NK-92 (cell line): ENCODE results near the gene C11orf24.
"Not testable (repeated sequence)": the region's sequence is repeated elsewhere in the genome, so short reads cannot be mapped to it uniquely, and the experiment has no call there.

ENCODE experiments used
- DNase-seq: peaks from one replicate; lab custom pipeline; 2025; ENCODE audit not compliant: unreplicated experiment; lab: John Stamatoyannopoulos, UW

Gene C11orf24

GRCh38 chr11:68255526-68255925 lies 16.2 kb downstream of the C11orf24 start:
- no peak for DNase-seq

- DNase-seq: no peak
Measured at GRCh38 chr11:68254421-68254820, 17.4 kb downstream of the C11orf24 start.

- DNase-seq: no peak
Measured at GRCh38 chr11:68251765-68252164, 20.0 kb downstream of the C11orf24 start.

DNA sequence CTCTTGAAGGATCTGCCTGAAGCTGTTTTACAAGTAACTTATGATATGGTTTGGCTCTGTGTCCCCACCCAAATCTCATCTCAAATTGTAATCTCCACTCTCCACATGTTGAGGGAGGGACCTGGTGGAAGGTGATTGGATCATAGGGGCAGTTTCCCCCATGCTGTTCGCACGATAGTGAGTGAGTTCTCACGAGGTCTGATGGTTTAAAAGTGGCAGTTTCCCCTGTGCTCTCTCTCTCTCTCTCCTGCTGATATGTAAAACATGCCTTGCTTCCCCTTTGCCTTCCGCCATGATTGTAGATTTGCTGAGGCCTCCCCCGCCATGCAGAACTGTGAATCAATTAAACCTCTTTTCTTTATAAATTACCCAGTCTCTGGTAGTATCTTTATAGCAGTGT lies 26.9 kb downstream of the C11orf24 start:
- not testable (repeated sequence) for DNase-seq

- not testable (repeated sequence) for DNase-seq
Measured at GRCh38 chr11:68243847-68244246, 27.9 kb downstream of the C11orf24 start.

DNA sequence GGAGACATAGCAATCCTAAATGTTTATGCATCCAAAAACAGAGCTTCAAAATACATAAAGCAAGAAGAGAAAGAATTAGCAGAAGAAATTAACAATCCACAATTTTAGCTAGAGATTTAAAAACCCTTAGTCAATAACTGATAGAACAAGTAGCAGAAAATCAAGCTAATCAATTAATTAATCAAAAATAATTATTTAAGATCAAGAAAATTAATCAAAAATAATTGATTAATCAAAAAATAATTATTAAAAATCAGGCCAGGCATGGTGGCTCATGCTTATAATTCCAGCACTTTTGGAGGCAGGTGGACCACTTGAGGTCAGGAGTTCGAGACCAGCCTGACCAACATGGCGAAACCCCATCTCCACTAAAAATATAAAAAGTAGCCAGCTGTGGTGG lies 29.2 kb downstream of the C11orf24 start:
- no peak for DNase-seq

- no peak for DNase-seq
Measured at GRCh38 chr11:68231621-68232020, 40.2 kb downstream of the C11orf24 start.

DNA sequence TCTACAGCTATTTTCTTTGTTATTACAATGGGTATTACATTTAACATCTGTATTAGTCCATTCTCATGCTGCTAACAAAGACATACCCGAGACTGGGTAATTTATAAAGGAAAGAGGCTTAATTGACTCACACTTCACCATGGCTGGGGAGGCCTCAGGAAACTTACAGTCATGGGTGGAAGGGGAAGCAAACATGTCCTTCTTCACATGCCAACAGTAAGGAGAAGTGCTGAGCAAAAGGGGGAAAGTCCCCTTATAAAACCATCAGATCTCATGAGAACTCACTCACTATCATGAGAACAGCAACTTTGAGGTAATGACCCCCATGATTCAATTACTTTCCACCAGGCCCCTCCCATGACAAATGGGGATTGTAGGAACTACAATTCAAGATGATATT lies 42.2 kb downstream of the C11orf24 start:
- DNase-seq: no peak

GRCh38 chr11:68226421-68226820 lies 45.4 kb downstream of the C11orf24 start:
- DNase-seq: no peak

DNA sequence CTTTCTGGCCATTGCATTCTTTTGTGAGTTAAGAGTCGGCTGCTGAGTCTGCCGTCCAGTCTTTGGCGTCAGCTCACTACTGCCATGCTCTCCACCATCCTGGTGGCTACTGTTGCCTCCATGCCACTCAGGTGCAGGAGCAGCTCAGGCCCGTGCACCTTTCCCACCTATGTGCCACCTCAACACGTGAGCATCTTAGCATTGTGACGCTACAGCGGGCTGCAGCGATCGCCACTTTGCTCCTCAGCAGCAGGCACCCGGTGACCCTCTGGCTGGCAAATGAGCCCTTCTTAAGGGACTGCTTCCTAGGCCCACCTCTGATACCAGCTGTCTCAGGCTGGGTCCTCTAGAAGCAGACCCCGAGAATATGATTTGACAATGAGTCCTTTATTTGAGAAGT lies 47.2 kb downstream of the C11orf24 start:
- DNase-seq: no peak

DNA sequence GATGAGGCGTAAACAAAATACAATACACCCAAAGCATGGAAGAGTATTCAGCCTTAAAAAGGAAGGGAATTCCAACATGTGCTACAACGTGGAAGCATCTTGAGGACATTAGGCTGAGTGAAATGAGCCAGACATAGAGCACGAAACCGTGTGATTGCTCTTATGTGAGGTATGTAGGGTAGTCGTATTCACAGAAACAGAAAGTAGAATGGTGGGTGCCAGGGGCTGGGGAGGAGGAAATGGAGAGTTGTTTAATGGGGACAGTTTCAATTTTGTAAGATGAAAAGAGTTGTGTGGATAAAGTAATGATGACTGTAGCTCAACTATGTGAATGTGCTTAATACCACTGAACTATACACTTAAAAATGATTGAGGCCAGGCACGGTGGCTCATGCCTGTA lies 48.5 kb downstream of the C11orf24 start:
- DNase-seq: no peak

DNA sequence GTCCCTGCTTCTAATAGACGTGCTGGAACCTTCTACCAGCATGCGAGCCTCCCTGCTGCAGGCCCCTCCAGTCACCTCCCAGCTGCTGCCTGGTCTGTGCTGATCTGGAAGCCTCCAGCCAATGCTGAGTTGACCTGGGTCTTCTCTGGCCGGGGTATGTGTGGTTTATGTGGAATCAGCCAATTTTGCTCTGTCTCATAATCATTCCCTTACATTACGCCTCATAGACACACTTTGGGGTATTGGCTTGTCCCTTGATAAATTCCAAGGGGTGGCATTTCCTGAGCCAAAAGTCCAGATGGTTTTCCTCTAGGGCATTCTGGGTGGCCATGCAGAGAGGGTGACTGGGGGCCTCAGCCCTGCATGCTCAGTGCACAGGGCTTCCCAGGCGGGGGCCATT lies 50.4 kb downstream of the C11orf24 start:
- no peak for DNase-seq

GRCh38 chr11:68216171-68216938 lies 55.4 kb downstream of the C11orf24 start:
- DNase-seq: no peak

DNA sequence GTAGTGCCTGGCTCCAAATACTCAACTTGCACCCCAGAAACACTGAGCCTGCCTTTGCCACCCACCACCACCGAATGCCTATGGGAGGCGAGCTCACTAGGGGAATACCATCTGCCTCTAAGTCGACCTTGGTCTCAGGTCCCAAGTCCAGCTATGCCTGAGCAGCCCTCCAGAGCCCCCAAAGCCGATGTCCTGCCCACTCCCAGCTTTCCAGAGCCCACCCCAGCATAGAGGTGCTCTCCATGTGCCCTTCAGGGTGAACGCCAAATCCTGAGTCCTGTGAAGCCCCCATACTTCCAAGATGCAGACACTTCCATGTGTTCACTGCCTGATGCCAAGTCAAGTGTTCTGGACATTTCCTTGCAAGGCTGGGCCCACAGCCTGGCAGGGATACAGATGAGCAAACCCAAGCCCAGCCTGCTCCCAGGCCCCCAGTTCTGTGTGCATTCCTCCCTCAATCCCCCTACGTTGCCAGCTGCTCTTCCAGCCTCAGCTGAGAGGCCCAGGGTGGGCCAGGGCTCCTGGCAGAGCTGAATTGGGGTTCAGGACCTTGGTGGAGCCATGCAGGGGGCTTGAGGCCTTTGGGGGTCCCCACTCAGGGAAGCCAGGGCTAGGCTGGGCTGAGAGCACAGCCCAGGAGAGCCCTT lies 56.1 kb downstream of the C11orf24 start:
- no peak for DNase-seq

GRCh38 chr11:68215087-68215445 lies 56.7 kb downstream of the C11orf24 start:
- no peak for DNase-seq

DNA sequence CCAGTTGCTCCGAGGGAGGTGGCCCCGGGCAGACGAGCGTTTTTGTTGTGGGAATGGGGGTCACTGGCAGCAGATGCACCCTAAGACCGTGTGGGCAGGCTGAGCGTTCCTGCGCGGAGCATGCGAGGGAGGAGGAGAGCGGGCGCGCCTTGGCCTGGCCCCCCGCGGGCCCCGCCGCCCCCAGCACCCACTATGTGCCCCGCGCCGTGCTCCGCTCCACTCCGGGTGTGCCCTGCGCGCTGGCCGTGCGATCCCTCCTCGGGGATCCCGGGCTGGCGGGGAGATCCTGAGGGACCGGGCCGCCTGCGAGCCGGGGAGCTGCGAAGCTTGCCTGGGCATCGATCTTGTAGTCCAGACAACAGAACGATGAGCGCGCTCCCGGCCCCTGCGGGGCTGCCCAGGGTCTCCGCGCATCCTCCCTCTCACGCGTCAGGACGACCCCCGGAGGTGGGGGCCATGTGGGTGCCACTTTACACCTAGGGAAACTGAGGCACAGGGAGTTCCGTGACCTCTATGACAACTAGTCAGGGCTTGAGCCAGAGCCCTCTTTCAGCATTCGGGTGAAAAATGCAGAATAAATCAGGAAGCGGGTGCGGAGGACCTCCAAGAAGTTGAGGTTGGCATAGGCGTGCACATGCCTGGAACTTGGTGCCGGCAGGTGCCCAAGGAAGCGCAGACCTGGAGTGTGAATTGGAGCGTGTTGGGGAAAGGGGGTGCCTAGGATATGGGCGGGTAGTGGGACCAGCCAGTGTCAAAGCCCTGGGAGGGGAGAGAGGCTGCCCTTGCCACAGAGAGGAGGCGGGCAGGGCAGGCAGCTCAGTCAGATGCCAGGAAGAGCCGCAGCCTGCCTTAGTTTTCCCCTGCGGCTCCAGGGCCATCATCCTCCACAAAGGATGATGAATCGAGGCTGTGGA lies 57.3 kb downstream of the C11orf24 start:
- no peak for DNase-seq

- DNase-seq: no peak
Measured at GRCh38 chr11:68213555-68214172, 58.1 kb downstream of the C11orf24 start.

GRCh38 chr11:68213135-68213515 lies 58.6 kb downstream of the C11orf24 start, which contains the start of gene KMT5B:
Gene KMT5B (minus strand): TSS chr11:68213296. CDS start chr11:68190076, 23,220 bp downstream.
- DNase-seq: no peak

DNA sequence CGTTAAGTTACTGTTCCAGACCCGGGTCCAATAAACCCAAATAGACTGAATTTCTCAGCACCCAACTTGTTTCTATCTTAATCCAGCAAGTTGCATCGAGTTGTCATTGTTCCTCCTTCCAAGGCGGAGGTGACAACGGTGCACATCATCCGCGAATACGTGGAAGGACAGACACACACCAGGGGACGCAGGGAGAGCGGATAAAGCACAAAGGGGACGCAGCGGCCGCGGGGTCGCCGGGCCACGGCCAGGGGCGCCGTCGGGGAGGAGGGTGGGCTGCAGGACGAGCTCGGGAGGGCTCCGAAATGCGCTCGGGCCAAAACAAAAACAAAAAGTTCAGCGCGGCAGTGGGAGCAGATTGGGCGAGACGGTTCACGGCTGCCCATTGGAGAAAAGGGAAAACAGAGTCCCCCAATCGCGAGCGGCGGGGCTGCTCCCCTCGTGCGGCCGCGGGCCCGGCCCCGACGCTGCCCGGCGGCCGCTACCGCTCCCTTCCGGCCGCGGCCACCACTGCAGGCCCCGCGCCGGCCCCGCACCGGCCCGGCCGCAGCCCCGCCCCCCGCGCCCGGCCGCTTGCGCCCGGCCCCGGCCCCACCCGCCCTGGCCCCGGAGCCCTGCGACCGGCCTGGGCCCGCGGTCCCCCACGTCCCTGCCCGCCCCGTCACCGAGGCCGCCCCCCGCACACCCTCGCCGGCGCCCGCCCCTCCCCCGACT lies 59.2 kb downstream of the C11orf24 start:
- DNase-seq: no peak

DNA sequence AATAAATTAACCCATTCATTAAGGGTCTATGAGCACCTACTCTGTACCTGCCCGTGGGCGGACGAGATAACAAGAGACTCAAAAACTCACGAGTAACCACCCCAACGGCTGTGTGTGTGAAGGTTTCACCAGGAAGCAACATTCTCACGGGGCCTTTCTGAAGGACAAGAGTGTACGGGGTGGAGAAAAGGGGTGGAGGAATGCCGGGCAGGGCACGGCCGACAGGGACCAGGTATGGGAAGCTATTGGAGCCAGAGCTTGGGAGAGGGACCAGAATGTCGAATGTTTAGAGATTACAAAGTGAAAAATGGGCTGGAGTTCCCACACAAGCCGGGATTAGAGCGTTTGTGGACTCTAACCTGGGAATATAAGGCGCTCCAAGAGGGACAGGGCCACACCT lies 60.2 kb downstream of the C11orf24 start:
- DNase-seq: no peak
